Retinal pigment epithelial cell (primary cell): Measurements from ENCODE around the gene DNPH1.

Experiments used
- DNase-seq: peaks from one replicate; pipeline ENCODE4 v3.0.0-alpha.2; 2010; ENCODE audit warnings: low read depth
- H3K4me3 ChIP-seq: 2 replicates; pipeline ENCODE4 v1.5.1; 2011; ENCODE audit warnings: mild to moderate bottlenecking, low read length, control low read depth, moderate library complexity
- CTCF ChIP-seq: conservative IDR thresholded peaks from 2 replicates; pipeline ENCODE4 v1.5.1; 2011; ENCODE audit warnings: low read depth, low read length, control low read depth, inconsistent platforms

DNPH1 gene

GRCh38 chr6:43211955-43212354 is 17.3 kb downstream of the DNPH1 start:
- H3K4me3 ChIP-seq = no peak overlapping the region
- no peak for DNase-seq
- peak; percentile 21 for TF ChIP-seq CTCF

GRCh38 chr6:43207286-43207685 is 22.0 kb downstream of the DNPH1 start:
- no peak overlapping the region for H3K4me3 ChIP-seq
- no peak for DNase-seq
- TF ChIP-seq CTCF = no peak

GRCh38 chr6:43205849-43206248 is 23.4 kb downstream of the DNPH1 start:
- no peak for TF ChIP-seq CTCF
- no peak overlapping the region for H3K4me3 ChIP-seq
- DNase-seq = no peak

- no peak overlapping the region for H3K4me3 ChIP-seq
- TF ChIP-seq CTCF = no peak
- no peak for DNase-seq
These were observed 24.8 kb downstream of the DNPH1 start for GRCh38 chr6:43204271-43205105.

GRCh38 chr6:43203718-43204095 is 25.6 kb downstream of the DNPH1 start:
- TF ChIP-seq CTCF = no peak
- DNase-seq = no peak
- H3K4me3 ChIP-seq = no peak overlapping the region

- no peak for TF ChIP-seq CTCF
- no peak for DNase-seq
- H3K4me3 ChIP-seq = no peak overlapping the region
These were observed 26.1 kb downstream of the DNPH1 start for GRCh38 chr6:43203029-43203717.

GRCh38 chr6:43202451-43202850 is 26.8 kb downstream of the DNPH1 start:
- TF ChIP-seq CTCF = no peak
- DNase-seq = no peak
- no peak overlapping the region for H3K4me3 ChIP-seq
